Hepatocyte (in vitro differentiated cells): ENCODE data around the gene ODC1. TPM values are rescaled to one million over a fixed set of nuclear protein-coding genes. Genes with fewer than 3 reads are reported as not detected.

Source experiments
- DNase-seq: peaks from one replicate; pipeline ENCODE4 v3.0.0-alpha.2; 2016; ENCODE audit warnings: low spot score
- H2AFZ ChIP-seq: fragments of 200-600 bp; sonication (generic); 2 replicates; pipeline ENCODE4 v1.6.0; 2016; ENCODE audit warnings: antibody characterized with exemption, mild to moderate bottlenecking
- H3K27ac ChIP-seq: fragments of 200-600 bp; sonication (generic); 2 replicates; pipeline ENCODE4 v1.5.1; 2016; ENCODE audit warnings: mild to moderate bottlenecking
- H3K27me3 ChIP-seq: fragments of 200-600 bp; sonication (generic); 2 replicates; pipeline ENCODE4 v1.6.1; 2016
- H3K36me3 ChIP-seq: fragments of 200-600 bp; sonication (generic); replicated peaks from 2 replicates; pipeline ENCODE4 v1.5.1; 2016; ENCODE audit warnings: low read depth; ENCODE audit not compliant: insufficient read depth
- H3K4me1 ChIP-seq: fragments of 200-600 bp; sonication (generic); 2 replicates; pipeline ENCODE4 v1.5.1; 2016; ENCODE audit warnings: mild to moderate bottlenecking, moderate library complexity; ENCODE audit not compliant: insufficient read depth
- H3K4me2 ChIP-seq: fragments of 200-600 bp; sonication (generic); 2 replicates; pipeline ENCODE4 v1.6.0; 2016
- H3K4me3 ChIP-seq: fragments of 200-600 bp; sonication (generic); 2 replicates; pipeline ENCODE4 v1.5.1; 2016; ENCODE audit warnings: mild to moderate bottlenecking
- H3K79me2 ChIP-seq: fragments of 200-600 bp; sonication (generic); 2 replicates; pipeline ENCODE4 v1.6.0; 2017; ENCODE audit warnings: mild to moderate bottlenecking
- H3K9me2 ChIP-seq: fragments of 200-600 bp; sonication (generic); replicated peaks from 2 replicates; pipeline ENCODE4 v1.6.0; 2017; ENCODE audit warnings: mild to moderate bottlenecking; ENCODE audit not compliant: insufficient read depth
- H3K9me3 ChIP-seq: fragments of 200-600 bp; sonication (generic); 2 replicates; pipeline ENCODE4 v1.5.1; 2016; ENCODE audit warnings: low read depth, mild to moderate bottlenecking
- H4K20me1 ChIP-seq: fragments of 200-600 bp; sonication (generic); 2 replicates; pipeline ENCODE4 v1.6.0; 2016; ENCODE audit warnings: mild to moderate bottlenecking; ENCODE audit not compliant: insufficient read depth, poor library complexity, severe bottlenecking
- EZH2 ChIP-seq: fragments of 200-600 bp; sonication (generic); IDR thresholded peaks from 2 replicates; pipeline ENCODE4 v1.6.1; 2016; ENCODE audit warnings: antibody characterized with exemption, mild to moderate bottlenecking, borderline replicate concordance
- EZH2phosphoT487 ChIP-seq: fragments of 200-600 bp; sonication (generic); IDR thresholded peaks from one replicate; pipeline ENCODE4 v1.6.1; 2018; ENCODE audit warnings: antibody characterized with exemption, mild to moderate bottlenecking, low read depth, moderate library complexity; ENCODE audit not compliant: unreplicated experiment, severe bottlenecking
- WGBS: methylation state at CpG from one replicate; pipeline ENCODE4 v1.1.6; 2016; ENCODE audit warnings: low lambda C conversion rate; ENCODE audit errors: missing lambda C conversion rate; 5-methylcytosine and 5-hydroxymethylcytosine counted together
- polyA plus RNA-seq: library from polyadenylated mRNA; unstranded; fragments of >200 nt; fragmentation: Nextera tagmentation; extraction: Ambion mirVana; gene quantifications from 2 replicates; pipeline ENCODE4 v1.2.1, GENCODE V29; 2016
- total RNA-seq: library from RNA; depleted of rRNA; stranded (reverse); fragments of >200 nt; gene quantifications from 2 replicates; pipeline ENCODE4 v1.2.3, GENCODE V29; 2014
- TF ChIP-seq, protein P1 (sequence below): fragments of 200-600 bp; sonication (generic); IDR thresholded peaks from 2 replicates; pipeline ENCODE4 v1.5.1; 2016; ENCODE audit warnings: antibody characterized with exemption, mild to moderate bottlenecking; ENCODE audit not compliant: poor library complexity

The ODC1 gene
- total and polyA plus RNA-seq, 2 experiments from 2014 or later = 92.8 to 165 TPM

DNA sequence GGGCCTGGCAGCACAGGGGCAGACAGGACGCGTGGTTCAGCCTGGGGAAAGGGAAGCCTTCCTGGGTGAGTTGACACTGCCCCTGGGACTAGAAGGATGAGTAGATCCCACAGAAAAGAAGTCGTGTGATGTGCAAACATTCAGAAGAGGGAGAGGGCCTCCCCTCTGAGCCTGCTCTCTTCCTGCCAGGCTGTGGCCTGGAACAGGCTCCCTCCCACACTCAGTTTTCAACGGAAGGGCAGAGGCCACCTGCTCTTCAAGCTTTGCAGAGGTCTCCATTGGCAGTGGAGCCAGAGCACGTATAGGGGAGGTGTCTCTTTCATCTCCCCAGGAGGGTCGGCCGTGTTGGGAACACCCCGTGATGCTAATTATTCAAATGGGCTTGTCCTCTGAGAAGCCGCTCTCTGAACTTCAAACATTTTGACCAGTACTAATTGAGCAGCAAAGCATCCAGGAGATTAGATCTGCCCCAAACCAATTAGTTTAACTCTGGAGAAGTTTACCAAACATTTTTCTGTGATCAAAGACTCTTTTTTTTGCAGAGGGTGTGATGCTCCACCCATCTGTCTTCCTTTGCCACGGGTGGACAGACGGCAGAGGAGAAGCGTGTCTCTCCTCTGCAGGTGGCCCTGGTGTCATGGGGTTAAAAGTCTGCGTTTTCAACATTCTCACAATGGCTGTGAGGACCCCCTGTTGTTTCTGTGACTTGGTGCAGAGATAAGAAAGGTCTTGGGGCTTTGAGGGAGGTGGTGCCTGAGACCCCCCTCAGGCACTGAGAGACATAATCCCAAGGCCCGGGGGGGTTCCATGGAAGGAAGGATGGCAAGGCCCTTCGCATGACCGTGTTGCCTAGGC is 29.5 kb upstream of the ODC1 start:
- no peak for DNase-seq
- H3K27ac ChIP-seq = no peak overlapping the region

DNA sequence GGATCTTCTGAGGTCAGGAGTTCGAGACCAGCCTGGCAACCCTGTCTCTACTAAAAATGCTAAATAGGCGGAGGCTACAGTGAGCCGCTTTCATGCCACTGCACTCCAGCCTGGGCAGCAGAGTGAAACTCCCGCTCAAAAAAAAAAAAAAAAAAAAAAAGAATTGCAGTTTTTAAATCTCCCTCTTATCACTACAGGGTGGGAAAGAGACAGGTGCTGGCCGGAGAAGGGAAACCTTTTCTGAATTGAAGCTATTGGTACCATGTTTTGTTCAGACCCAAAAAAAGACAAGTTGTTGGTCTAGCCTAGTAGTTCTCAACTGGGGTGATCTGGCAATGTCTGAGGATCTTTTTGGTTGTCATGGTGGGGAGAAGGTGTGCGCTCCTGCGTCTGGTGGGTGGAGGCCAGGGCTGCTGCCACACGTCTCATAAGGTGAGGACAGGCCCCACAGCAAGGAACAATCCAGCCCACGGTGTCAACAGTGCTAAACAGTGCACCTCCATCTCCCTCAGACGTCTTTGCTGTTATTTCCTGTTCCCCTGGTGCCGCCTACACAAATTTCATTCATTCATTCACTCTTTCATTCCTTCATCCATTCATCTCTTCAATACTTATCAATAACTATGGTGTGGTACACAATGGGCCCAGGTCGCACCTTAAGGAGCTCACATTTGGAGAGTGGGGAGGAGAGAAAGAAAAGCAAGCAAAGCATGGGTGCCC is 28.8 kb upstream of the ODC1 start:
- 91% methylated on average over 12 of the region's 12 CpGs for WGBS

More for the DNA sequence above, 29.5 kb upstream of the ODC1 start:
- TF ChIP-seq EZH2phosphoT487 (no peak), EZH2 (no peak)
- TF ChIP-seq, protein P1, sequence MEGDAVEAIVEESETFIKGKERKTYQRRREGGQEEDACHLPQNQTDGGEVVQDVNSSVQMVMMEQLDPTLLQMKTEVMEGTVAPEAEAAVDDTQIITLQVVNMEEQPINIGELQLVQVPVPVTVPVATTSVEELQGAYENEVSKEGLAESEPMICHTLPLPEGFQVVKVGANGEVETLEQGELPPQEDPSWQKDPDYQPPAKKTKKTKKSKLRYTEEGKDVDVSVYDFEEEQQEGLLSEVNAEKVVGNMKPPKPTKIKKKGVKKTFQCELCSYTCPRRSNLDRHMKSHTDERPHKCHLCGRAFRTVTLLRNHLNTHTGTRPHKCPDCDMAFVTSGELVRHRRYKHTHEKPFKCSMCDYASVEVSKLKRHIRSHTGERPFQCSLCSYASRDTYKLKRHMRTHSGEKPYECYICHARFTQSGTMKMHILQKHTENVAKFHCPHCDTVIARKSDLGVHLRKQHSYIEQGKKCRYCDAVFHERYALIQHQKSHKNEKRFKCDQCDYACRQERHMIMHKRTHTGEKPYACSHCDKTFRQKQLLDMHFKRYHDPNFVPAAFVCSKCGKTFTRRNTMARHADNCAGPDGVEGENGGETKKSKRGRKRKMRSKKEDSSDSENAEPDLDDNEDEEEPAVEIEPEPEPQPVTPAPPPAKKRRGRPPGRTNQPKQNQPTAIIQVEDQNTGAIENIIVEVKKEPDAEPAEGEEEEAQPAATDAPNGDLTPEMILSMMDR = no peak
- H2AFZ ChIP-seq = no peak overlapping the region
- no peak overlapping the region for H3K4me2 ChIP-seq
- H4K20me1 ChIP-seq = no peaks in the 10 kb centered on the region
- H3K79me2 ChIP-seq = no peaks in the 10 kb centered on the region
- H3K27me3 ChIP-seq = no peaks in the 10 kb centered on the region
- H3K4me3 ChIP-seq = no peak overlapping the region
- H3K9me2 ChIP-seq = no peaks in the 10 kb centered on the region
- no peaks in the 10 kb centered on the region for H3K36me3 ChIP-seq
- WGBS = 48% methylated on average over 16 of the region's 16 CpGs
- H3K4me1 ChIP-seq = peaks cover 5% of the 10 kb centered on the region
- no peaks in the 10 kb centered on the region for H3K9me3 ChIP-seq

DNA sequence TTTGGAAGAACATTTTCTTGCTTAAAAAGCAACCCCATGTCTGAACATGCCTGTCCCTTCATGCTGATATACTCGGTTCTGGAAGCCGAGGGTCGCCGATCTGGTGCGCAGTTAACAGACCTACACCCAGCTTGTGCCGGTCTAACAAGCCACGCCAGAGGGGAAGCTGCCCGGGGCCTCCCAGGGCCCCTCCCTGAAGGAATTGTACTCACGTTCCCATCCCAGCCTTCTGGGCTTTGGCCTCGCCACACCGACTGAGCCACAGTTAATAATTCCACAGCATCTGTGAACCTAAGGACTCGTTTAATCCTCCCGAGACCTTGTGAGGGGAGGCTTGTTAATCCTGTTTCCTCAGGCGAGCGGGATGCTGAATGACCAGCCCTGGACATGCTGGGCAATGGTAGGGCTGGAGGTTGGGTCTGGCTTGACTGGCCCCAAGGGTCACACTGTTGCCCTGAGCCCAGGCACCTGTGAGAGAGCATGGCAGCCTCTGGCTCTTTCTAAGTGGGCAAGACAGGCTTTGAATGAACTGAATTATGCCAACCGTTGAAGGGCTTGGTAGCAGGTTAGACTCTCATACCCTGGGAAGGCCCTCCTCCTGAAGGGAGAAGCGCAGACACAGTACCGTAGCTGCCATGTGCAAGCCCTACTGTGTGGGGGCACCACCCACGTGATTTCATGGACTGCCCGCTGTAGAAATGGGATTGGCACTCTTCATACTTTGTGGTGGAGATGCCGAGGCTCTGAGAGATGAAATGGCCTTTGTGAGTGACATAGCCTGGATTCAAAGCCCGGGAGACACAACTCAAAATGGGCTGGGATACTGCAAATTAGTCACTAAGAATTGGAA is 27.9 kb upstream of the ODC1 start:
- H3K79me2 ChIP-seq = no peaks in the 10 kb centered on the region
- DNase-seq = no peak
- TF ChIP-seq, protein P1 = no peak
- no peak for TF ChIP-seq EZH2phosphoT487
- TF ChIP-seq EZH2 = no peak
- no peaks in the 10 kb centered on the region for H3K9me2 ChIP-seq
- WGBS = 90% methylated on average over 22 of the region's 22 CpGs
- no peaks in the 10 kb centered on the region for H4K20me1 ChIP-seq
- no peak overlapping the region for H3K27ac ChIP-seq
- no peaks in the 10 kb centered on the region for H3K4me1 ChIP-seq
- H3K36me3 ChIP-seq = no peaks in the 10 kb centered on the region
- no peak overlapping the region for H2AFZ ChIP-seq
- H3K27me3 ChIP-seq = no peaks in the 10 kb centered on the region
- H3K9me3 ChIP-seq = no peaks in the 10 kb centered on the region
- H3K4me2 ChIP-seq = no peak overlapping the region
- H3K4me3 ChIP-seq = no peak overlapping the region

More for the DNA sequence above, 28.8 kb upstream of the ODC1 start:
- H3K27me3 ChIP-seq = no peaks in the 10 kb centered on the region
- H3K36me3 ChIP-seq = no peaks in the 10 kb centered on the region
- H3K4me1 ChIP-seq = no peaks in the 10 kb centered on the region
- no peak overlapping the region for H3K27ac ChIP-seq
- H3K9me2 ChIP-seq = no peaks in the 10 kb centered on the region
- no peaks in the 10 kb centered on the region for H3K79me2 ChIP-seq
- no peak for DNase-seq
- no peaks in the 10 kb centered on the region for H4K20me1 ChIP-seq
- H3K4me2 ChIP-seq = no peak overlapping the region
- H2AFZ ChIP-seq = no peak overlapping the region
- TF ChIP-seq EZH2phosphoT487 (no peak), EZH2 (no peak)
- TF ChIP-seq, protein P1 = no peak
- H3K4me3 ChIP-seq = no peak overlapping the region
- no peaks in the 10 kb centered on the region for H3K9me3 ChIP-seq
